Heart left ventricle (tissue), 13 donors: ENCODE results near the gene ARHGAP26.

Experiments used
- POLR2A ChIP-seq, 2 donors: fragments of 450-650 bp; IDR thresholded peaks; one replicate each; pipeline ENCODE4 v1.6.1; 2017; ENCODE audit warnings: antibody characterized with exemption in 2 of 2, mild to moderate bottlenecking in 2 of 2, moderate library complexity in 2 of 2
- TF ChIP-seq, protein P1 (sequence below), 12 donors: fragments of 200-600 bp; sonication (generic) in 4 of 12; IDR thresholded peaks; one replicate each; pipeline versions ENCODE4 v1.5.0 to v1.8.0; 2018 to 2022; ENCODE audit warnings: antibody characterized with exemption in 12 of 12, mild to moderate bottlenecking in 5 of 12
- donor health status: ischemic (EF 13 %, LVEDD 7.1; RV severe dilation, severe dysfunction).
- donor health status: DM: no; HTN: yes; CAD: no.
- donor health status: DM: no; HTN: no; CAD: no.
- donor health status: ischemic (EF 25% LVEDD 6.9; RV normal size, moderate dysfunction).
- donor health status: ischemic (EF 25% LVEDD 5.7; RV mildly dilated, moderate dysfunction).
- donor health status: ischemic (EF 35%, LVEDD 5.7; RV mildly dilated, moderate dysfunction).
- donor health status: nonischemic (EF 11% LVEDD 7.7; RV severe dilation, severe dysfunction).
- donor health status: DM: yes; HTN: yes; CAD: no.
- donor health status: PGD.
- donor health status: ischemic (EF 29% LVEDD 5.4; RV normal size, mild dysfunction).
- donor health status: nonischemic (EF 23%, LVEDD 6.1; RV moderate dilation, normal function).

DNA sequence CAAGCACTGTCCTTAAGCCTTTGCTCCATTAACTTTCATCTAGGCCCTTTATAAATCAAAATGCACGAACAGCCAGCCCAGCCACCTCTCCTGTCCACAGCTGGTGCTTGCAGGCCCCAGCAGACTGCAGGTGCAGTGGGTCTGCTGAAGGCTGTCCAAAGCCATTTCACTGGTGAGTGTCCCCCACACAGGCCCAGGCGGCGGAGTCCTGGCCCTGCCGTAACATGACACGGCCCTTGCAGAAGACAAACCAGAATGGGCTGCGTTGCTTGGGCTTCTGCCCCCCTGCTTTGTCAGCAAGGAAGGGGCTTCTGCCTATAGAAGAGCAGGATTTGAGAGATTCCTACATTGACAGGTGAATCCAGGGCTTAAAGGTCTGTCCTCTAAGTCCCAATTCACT lies 444.7 kb downstream of the ARHGAP26 start:
- TF ChIP-seq, protein P1, sequence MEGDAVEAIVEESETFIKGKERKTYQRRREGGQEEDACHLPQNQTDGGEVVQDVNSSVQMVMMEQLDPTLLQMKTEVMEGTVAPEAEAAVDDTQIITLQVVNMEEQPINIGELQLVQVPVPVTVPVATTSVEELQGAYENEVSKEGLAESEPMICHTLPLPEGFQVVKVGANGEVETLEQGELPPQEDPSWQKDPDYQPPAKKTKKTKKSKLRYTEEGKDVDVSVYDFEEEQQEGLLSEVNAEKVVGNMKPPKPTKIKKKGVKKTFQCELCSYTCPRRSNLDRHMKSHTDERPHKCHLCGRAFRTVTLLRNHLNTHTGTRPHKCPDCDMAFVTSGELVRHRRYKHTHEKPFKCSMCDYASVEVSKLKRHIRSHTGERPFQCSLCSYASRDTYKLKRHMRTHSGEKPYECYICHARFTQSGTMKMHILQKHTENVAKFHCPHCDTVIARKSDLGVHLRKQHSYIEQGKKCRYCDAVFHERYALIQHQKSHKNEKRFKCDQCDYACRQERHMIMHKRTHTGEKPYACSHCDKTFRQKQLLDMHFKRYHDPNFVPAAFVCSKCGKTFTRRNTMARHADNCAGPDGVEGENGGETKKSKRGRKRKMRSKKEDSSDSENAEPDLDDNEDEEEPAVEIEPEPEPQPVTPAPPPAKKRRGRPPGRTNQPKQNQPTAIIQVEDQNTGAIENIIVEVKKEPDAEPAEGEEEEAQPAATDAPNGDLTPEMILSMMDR (IDR thresholded peaks at IDR 0.05) = no peak
- TF ChIP-seq POLR2A (IDR thresholded peaks at IDR 0.05) = no peak
